Ovary (tissue), 9 donors: ENCODE data around the gene KRT9. TPM values are rescaled to one million over a fixed set of nuclear protein-coding genes. Genes with fewer than 3 reads are reported as not detected.

Source experiments
- DNase-seq, 5 donors: peaks; one replicate each; pipeline ENCODE4 v3.0.0-alpha.2; 2019 to 2020
- H3K27ac ChIP-seq, 2 donors: fragments of 200-600 bp; one replicate each; pipeline versions ENCODE4 v1.5.1 to v1.8.0; 2019 to 2022
- H3K27me3 ChIP-seq: fragments of 200-600 bp; one replicate; pipeline ENCODE4 v1.8.0; 2022
- H3K36me3 ChIP-seq: fragments of 200-600 bp; sonication (generic); one replicate; pipeline ENCODE4 v1.5.1; 2019
- H3K4me1 ChIP-seq: one replicate; pipeline ENCODE4 v1.8.1; 2013; ENCODE audit warnings: mild to moderate bottlenecking, moderate library complexity; ENCODE audit not compliant: insufficient read depth
- H3K4me3 ChIP-seq: fragments of 200-600 bp; sonication (generic); one replicate; pipeline ENCODE4 v1.5.1; 2017
- H3K9me3 ChIP-seq, 2 donors: fragments of 200-600 bp in 1 of 2; sonication (generic) in 1 of 2; one replicate each; pipeline versions ENCODE4 v1.5.1 to v1.8.1; 2013 to 2019; ENCODE audit warnings: mild to moderate bottlenecking in 1 of 2, moderate library complexity in 1 of 2
- CTCF ChIP-seq, 3 donors: fragments of 450-650 bp in 2 of 3; fragments of 200-600 bp in 1 of 3; IDR thresholded peaks; one replicate each; pipeline versions ENCODE4 v1.5.1 to v1.8.0; 2016 to 2022; ENCODE audit warnings: antibody characterized with exemption in 3 of 3, mild to moderate bottlenecking in 1 of 3
- EP300 ChIP-seq: sonication (generic); formaldehyde crosslinking; IDR thresholded peaks from one replicate; pipeline ENCODE4 v1.6.1; 2017; ENCODE audit warnings: antibody characterized with exemption
- POLR2A ChIP-seq: fragments of 450-650 bp; IDR thresholded peaks from one replicate; pipeline ENCODE4 v1.6.1; 2017; ENCODE audit warnings: antibody characterized with exemption, mild to moderate bottlenecking, moderate library complexity
- WGBS, 3 donors: extraction: QIAGEN DNeasy Blood & Tissue Kit in 1 of 3; methylation state at CpG; one replicate each; pipeline versions ENCODE4 v1.1.5 to v1.1.7; 2013 to 2017; 5-methylcytosine and 5-hydroxymethylcytosine counted together
- intact Hi-C, 4 donors: fragments of 100-400 bp; cut with DNase I; formaldehyde crosslinking; loops; one replicate each; pipeline versions ENCODE4 v1.11.0 to v1.15.1; 2022 to 2023
- polyA plus RNA-seq, 2 donors: library from polyadenylated mRNA; stranded (reverse); fragments of 200-250 nt in 1 of 2; fragments of 350-450 nt in 1 of 2; fragmentation: Illumina TruSeq in 1 of 2; extraction: RNeasy Lipid Tissue Mini Kit (QIAGEN cat#74804) in 1 of 2; gene quantifications; one replicate each; pipeline ENCODE4 v1.2.3, GENCODE V29; 2013 to 2014
- total RNA-seq, 7 donors: library from RNA; depleted of rRNA in 2 of 7; stranded (reverse); fragments of >200 nt in 2 of 7; fragmentation: NEBNext Ultra II Directional in 3 of 7; extraction: Animal tissue kit (Norgen Biotek cat#: 25700) in 3 of 7; gene quantifications; one replicate each; pipeline versions ENCODE4 v1.1.0 to v1.2.4, GENCODE V29; 2016 to 2023
- donor health status: DM: no; HTN: no; CAD: no; lungs with moderate emphysema.
- donor health status: DM: no; HTN: no; CAD: no.
- donor health status: Bipolar disorder and iron deficiency.
- donor health status: DM: yes; HTN: yes; CAD: no.
- donor health status: DM: no; HTN: no; CAD: no.
- donor health status: DM: yes; HTN: yes; CAD: no.

Gene KRT9
- total and polyA plus RNA-seq, 9 donors: not detected

GRCh38 chr17:41553176-41553575 is 18.7 kb downstream of the KRT9 start:
- intact Hi-C loops: loop anchor here in 3 of 4 donors (5.0 to 10.0 kb wide), 3 partner anchors 94 to 648 kb away; no protein-coding TSS in a partner anchor
- no peak for DNase-seq
- TF ChIP-seq EP300 (no peak), CTCF (IDR thresholded peaks at IDR 0.05) (no peak), POLR2A (no peak)
- H3K4me3 ChIP-seq: no peak overlapping the region
- no peak overlapping the region for H3K27ac ChIP-seq
- H3K4me1 ChIP-seq: peaks cover 8% of the 10 kb centered on the region
- no peaks in the 10 kb centered on the region for H3K9me3 ChIP-seq
- 88 to 90% (median 88%) methylated on average over 4 of the region's 4 CpGs for WGBS, 3 donors
- H3K36me3 ChIP-seq: no peaks in the 10 kb centered on the region
- no peaks in the 10 kb centered on the region for H3K27me3 ChIP-seq

- Histone ChIP-seq H3K27ac (no peak overlapping the region), H3K27me3 (no peaks in the 10 kb centered on the region), H3K36me3 (no peaks in the 10 kb centered on the region), H3K9me3 (no peaks in the 10 kb centered on the region), H3K4me1 (peaks cover 14% of the 10 kb centered on the region), H3K4me3 (no peak overlapping the region)
- no peak for TF ChIP-seq POLR2A
- intact Hi-C loops: loop anchor here in 3 of 4 donors (5.0 to 10.0 kb wide), 3 partner anchors 95 to 648 kb away; no protein-coding TSS in a partner anchor
- WGBS, 3 donors: 74 to 79% (median 77%) methylated on average over 5 of the region's 5 CpGs
- DNase-seq: no peak
Observed at GRCh38 chr17:41552455-41552854, 19.4 kb downstream of the KRT9 start.

GRCh38 chr17:41551365-41551764 is 20.5 kb downstream of the KRT9 start:
- WGBS, 3 donors: 63 to 67% (median 64%) methylated on average over 5 of the region's 5 CpGs

GRCh38 chr17:41549596-41550039 is 22.2 kb downstream of the KRT9 start:
- H3K4me3 ChIP-seq: no peak overlapping the region
- intact Hi-C loops: loop anchor here in 3 of 4 donors (5.0 to 10.0 kb wide), 6 partner anchors 98 to 862 kb away; no protein-coding TSS in a partner anchor
- no peak for DNase-seq
- no peak for TF ChIP-seq CTCF (IDR thresholded peaks at IDR 0.05)
- no peak for TF ChIP-seq EP300
- no peak for TF ChIP-seq POLR2A
- H3K9me3 ChIP-seq: no peaks in the 10 kb centered on the region
- H3K36me3 ChIP-seq: no peaks in the 10 kb centered on the region
- H3K27me3 ChIP-seq: no peaks in the 10 kb centered on the region
- 60 to 75% (median 74%) methylated on average over 8 of the region's 8 CpGs for WGBS, 3 donors
- peaks cover 14% of the 10 kb centered on the region for H3K4me1 ChIP-seq
- peak overlapping the region in 1 of 2 donors; percentile 75 for H3K27ac ChIP-seq

More at GRCh38 chr17:41551365-41551764, 20.5 kb downstream of the KRT9 start:
- no peaks in the 10 kb centered on the region for H3K27me3 ChIP-seq
- intact Hi-C loops: loop anchor here in 3 of 4 donors (5.0 to 10.0 kb wide), 3 partner anchors 96 to 647 kb away; no protein-coding TSS in a partner anchor
- TF ChIP-seq EP300: no peak
- no peak for TF ChIP-seq CTCF (IDR thresholded peaks at IDR 0.05)
- no peak for TF ChIP-seq POLR2A
- no peaks in the 10 kb centered on the region for H3K9me3 ChIP-seq
- no peaks in the 10 kb centered on the region for H3K36me3 ChIP-seq
- DNase-seq: no peak
- no peak overlapping the region for H3K27ac ChIP-seq
- no peak overlapping the region for H3K4me3 ChIP-seq
- peaks cover 14% of the 10 kb centered on the region for H3K4me1 ChIP-seq

- Histone ChIP-seq H3K9me3 (no peaks in the 10 kb centered on the region), H3K36me3 (no peaks in the 10 kb centered on the region), H3K4me1 (peaks cover 14% of the 10 kb centered on the region), H3K27me3 (no peaks in the 10 kb centered on the region), H3K27ac (peak overlapping the region in 1 of 2 donors; percentile 75), H3K4me3 (no peak overlapping the region)
- WGBS, 3 donors: 2 to 4% (median 4%) methylated on average over 25 of the region's 25 CpGs
- peak; percentile 84 to 92 (median 86) for DNase-seq
- TF ChIP-seq CTCF (IDR thresholded peaks at IDR 0.05): peak; percentile 59 to 69 (median 68)
- no peak for TF ChIP-seq EP300
- intact Hi-C loops: loop anchor here in 2 of 4 donors (5.0 to 10.0 kb wide), 3 partner anchors 108 to 862 kb away; no protein-coding TSS in a partner anchor
Observed at GRCh38 chr17:41548844-41549595, 22.8 kb downstream of the KRT9 start.
